GM19193 (cell line): ENCODE results near the gene MYO7A.

Source experiments
- POLR2A ChIP-seq: IDR thresholded peaks from 4 replicates; pipeline ENCODE4 v1.6.1; 2011; ENCODE audit not compliant: insufficient read depth, insufficient read length; ENCODE audit errors: extremely low read depth

Gene MYO7A

DNA sequence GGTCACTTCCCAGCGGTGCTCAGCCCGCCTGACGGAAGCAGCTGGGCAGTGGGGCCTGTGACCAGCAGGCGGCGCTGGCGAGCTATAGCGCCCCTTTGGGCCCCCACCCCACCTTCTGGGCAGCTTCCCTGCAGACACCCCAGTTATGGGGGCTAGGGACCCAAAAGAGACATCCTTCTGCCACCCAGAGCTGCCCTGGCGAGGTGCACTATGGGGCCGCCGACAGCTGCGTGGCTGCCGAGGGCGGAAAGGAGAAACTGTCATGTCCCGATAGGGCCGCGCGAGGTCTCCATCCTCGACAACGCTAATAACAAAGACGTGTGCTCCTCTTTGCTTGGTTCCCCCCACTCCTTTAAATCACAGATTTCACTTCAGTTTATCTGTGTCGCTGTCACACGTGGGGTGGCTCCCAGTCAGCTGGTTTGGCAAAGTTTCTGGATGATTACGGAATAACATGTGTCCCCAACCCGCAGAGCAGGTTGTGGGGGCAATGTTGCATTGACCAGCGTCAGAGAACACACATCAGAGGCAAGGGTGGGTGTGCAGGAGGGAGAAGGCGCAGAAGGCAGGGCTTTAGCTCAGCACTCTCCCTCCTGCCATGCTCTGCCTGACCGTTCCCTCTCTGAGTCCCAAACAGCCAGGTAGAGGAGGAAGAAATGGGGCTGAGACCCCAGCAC is 673 bp upstream of the MYO7A start:
- TF ChIP-seq POLR2A: no peak

DNA sequence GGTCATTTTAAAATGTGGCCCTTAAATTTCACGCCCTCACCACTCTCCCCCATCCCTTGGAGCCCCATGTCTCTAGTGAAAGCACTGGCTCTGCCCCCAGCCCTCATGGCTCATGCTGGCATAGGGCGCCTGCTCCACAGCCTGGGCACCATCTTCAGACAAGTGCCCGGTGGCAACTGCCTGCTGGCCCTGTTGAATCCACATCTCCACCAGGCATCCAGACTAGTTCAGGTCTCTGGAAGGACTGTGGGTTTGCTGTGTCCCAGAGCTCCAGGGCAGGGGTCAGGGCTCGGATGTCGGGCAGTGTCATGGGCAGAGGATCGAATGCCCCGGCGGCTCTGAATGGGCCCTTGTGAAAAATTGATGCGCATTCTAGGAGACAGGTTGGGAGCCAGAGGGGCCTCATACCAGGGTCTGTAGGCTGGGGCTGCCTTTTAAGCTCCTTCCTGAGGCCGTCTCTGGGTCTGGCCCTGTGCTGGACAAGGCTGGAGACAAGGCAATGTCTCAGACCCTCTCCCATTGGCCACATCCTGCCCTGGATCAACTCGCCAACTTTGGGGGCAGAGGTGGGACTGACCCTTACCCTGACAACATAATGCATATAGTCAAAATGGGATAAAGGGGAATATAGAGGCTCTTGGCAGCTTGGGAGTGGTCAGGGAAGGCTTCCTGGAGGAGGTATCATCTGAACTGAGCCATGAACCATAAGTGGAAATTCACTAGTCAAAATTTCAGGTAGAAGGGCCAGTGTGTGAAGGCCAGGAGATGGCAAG is 1.2 kb downstream of the MYO7A start:
- TF ChIP-seq POLR2A: no peak

DNA sequence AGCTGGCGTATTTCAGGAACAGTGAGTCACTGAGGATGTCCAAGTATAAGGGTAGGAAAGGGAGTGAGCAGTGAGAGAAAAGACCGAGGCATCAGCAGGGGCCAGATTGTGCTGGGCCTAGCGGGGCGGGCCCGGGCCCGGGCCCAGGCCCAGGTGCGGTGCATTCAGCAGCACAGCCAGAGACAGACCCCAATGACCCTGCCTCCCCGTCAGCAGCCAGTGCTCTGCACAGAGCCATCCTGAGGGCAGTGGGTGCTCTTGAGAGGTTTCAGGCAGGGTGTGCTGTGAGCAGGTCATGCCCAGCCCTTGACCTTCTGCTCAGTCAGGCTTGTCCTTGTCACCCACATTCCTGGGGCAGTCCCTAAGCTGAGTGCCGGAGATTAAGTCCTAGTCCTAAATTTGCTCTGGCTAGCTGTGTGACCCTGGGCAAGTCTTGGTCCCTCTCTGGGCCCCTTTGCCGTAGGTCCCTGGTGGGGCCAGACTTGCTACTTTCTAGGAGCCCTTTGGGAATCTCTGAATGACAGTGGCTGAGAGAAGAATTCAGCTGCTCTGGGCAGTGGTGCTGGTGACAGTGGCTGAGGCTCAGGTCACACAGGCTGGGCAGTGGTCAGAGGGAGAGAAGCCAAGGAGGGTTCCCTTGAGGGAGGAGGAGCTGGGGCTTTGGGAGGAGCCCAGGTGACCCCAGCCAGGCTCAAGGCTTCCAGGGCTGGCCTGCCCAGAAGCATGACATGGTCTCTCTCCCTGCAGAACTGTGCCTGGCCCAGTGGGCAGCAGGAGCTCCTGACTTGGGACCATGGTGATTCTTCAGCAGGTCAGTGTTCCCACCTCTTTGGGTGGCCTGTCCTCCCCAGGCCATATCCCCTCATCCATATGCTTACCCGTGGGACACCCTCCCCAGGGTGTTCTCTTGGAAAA is 2.1 kb downstream of the MYO7A start:
- no peak for TF ChIP-seq POLR2A

DNA sequence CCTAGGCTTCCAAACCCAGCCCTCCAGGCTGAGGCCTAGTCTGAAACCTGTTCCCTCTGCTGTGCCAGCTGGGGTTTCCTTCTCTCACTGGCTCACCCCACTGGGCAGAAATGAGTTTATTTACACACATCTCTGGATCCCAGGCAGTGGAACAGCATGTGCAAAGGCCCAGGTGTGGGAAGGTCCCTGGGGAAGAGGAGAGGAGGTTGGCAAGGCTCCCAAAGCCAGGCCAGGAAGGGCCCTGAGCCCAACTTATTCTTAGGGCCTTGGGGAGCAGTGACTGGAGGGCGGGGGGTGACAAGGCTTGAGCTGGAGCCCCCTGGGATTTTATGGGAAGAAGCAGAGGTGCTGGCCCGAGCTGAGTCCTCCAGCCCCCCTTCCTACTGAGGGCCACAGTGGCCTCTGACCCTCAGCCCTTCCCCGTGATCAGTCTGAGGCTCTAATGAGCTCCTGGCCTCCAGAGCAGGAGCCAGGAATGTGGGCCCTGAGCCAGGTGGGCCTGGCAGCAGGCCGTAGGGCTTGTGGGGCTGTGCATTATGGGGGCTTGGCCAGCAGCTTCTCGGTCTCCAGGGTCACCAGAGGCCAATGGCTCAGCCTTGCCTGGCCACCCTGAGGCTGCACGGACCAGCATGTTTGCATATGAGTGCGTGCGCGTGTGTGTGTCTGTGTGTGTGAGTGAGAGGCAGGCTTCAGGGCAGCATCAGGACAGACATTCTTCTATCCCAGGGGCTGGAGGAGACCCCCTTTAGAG is 2.9 kb downstream of the MYO7A start:
- TF ChIP-seq POLR2A: no peak

DNA sequence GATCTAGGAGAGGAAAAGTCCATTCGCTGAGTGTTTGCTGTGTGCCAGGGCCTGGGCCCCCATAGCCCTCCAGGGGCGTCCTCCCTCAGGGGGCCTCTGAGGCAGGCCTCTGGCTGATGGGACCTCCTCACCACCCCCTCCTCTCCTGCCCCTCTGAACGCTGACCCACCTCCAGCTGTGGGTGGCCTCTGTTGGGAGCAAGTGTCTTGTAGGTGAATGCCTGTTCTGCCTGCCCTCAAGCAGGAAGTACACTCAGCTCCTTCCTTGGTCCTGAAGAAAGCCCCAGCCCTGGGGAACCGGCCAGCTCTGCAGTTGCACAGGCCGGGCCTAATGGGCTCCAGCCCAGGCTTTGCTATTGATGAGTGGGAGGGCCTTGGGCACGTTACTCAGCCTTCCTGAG is 3.5 kb downstream of the MYO7A start:
- no peak for TF ChIP-seq POLR2A

DNA sequence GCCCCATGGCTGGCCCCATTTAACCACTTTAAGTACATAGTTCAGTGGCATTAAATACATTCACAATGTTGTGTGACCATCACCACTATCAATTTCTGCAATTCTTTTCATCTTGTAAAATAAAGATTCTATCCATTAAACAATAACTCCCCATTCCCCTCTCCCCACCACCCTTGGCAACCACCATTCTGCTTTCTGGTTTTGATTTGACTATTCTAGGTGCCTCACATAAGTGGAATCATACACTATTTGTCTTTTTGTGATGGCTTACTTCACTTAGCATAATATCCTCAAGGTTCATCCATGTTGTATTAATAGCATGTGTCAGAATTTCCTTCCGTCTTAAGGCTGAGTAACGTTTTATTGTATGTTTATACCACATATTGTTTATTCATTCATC is 7.0 kb downstream of the MYO7A start:
- TF ChIP-seq POLR2A: no peak

DNA sequence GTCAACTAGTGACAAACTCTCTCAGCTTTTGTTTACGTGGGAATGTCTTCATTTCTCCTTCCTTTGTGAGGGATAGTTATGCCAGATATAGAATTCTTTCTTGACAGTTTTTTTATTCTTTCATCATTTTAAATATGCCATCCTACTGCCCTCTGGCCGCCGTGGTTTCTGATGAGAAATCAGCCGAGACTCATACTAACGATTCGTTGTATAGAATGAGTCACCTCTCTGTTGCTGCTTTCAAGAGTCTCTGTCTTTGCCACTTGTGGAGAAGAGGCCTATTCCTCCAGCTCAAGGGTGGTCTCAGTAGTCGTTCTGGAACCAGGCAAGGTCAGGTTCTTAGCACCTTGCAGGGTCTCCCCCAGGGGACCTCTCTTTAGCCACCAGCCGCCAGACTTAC is 8.0 kb downstream of the MYO7A start:
- TF ChIP-seq POLR2A: no peak

DNA sequence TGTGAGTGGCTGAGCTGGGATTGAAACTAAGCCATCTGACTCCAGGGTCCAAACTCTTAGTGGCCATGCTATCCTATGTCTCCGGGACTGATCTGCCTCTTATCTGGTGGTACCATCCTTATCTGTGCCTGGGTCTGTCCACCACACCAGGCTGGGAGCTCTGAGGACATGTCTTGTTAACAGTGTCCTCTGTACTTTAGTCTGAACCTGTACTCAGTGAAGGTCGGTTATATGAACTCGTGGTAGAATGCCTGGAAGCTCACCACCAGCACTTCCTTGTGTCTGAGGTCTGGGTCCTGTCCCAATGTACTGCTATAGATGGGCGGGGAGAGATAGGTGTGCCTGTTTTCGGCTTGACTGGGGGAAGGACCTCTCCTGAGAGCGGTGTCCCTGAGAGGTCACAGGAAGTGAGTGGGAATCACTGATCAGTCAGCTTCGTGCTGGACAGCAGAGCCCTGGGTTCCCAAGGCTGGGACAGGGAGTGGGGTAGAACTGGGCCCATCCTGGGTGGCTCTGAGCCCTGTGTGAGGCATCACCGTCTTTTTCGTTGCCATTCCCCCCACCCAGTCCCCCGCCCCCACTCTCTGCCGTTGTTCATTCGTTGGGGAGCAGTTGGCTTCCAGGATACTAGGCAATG is 8.9 kb downstream of the MYO7A start:
- no peak for TF ChIP-seq POLR2A

DNA sequence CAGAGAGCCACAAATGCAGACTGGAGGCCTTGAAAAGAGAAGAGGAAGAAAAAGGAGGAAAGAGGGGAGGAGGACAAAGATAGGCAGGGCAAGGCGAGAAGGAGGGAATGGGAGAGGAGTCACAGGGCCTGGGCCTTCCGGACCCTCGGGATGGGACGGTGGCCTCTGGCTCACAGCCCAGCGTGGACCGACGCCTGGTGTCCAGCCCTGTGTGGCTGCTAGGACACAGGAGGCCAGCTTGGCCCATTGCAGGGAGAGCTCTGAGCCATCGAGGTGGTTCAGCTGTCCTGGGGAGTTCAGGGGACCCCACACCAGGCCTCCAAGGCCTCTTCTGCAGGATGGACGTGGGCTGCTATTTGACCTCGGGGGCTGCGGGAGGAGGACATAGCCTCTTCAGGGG is 9.4 kb downstream of the MYO7A start:
- no peak for TF ChIP-seq POLR2A

DNA sequence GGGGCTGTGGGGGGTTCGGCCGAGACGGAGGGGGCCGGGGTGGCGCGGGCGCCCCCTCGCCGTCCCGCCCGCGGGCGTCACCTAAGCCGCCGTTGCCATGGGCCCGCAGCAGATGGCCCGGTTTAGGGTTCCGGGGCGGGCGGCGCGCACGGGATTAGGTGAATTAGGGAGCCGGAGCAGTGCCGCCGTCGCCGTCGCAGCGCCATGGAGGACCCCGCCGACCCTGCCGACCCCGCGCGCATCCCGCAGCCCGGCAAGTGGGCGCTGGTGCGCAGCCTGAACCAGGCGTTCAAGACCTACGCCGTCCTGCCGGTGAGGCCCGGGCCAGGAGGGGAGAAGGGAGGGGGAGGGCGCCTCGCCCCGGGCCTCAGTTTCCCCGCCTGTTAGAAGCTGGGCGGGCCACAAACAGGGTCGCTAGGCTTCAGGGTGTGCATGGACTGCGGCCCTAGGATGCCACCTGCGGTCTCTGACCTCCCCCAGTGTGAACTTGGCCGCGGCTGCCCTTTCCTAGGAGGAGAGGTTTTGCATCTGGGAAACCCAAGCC is 10.1 kb downstream of the MYO7A start:
- TF ChIP-seq POLR2A: no peak

DNA sequence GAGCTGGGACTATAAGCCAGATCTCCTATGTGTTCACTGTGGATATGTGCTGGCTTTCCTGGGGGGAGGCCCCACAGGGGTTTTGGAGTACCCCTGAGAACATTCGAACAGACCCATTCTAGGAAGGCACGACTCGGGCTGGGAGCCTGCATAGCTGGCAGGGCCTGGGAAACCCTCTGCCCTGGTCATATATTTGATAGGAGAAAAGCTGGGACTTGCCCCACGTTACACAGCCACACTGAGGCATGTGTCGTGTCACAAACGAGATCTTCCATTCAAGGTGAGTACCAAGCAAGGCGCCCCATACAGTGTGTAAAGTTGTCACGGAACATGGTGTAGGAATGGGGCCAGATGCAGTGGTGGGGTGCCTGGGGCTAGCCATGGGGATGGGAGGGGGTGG is 11.2 kb downstream of the MYO7A start:
- TF ChIP-seq POLR2A: no peak

DNA sequence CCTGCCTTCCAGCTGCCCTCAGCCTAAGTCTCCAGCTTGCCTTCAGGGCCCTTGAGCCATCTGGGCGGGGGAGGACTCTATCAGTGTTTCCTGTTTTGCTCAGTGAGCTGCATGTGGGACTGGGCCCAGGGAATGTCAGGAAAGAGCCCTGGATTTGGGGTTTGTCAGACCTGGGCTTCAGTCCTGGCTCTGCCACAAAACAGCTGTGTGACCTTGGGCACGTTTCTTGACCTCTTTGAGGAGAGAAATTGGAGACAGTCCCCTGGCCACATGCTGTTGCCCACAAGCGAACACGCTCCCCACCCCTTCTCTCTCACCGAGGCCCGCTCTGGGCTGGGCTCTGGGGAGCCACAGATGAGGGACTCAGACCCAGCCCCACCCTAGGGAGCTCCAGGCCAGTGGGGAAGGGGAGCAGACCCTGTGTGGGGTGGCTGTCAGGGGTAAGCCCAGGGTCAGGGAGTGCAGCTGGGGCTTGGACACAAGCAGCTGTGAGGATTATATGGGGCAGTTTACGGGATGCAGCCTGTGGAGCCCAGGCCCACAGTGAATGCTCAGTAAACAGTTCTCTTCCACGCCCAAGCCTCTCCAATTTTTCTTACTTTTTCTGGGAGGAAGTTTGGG is 12.3 kb downstream of the MYO7A start:
- no peak for TF ChIP-seq POLR2A

DNA sequence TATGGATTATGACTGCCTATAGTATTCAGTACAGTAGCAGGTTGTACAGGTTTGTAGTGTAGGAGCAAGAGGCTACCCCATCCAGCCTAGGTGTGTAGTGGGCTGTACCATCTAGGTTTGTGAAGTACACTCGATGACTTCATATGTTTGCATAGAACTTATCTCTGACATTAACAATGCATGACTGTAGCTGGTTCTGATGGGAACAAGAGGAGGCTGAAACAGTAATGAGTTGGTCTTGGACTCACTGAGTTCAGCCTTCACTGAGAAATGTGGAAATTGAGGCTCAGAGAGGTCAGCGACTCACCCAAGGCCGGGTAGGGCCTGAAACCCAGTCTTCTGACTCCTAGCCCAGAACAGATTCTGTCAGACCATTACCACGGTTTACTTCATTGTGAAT is 13.0 kb downstream of the MYO7A start:
- TF ChIP-seq POLR2A: no peak

DNA sequence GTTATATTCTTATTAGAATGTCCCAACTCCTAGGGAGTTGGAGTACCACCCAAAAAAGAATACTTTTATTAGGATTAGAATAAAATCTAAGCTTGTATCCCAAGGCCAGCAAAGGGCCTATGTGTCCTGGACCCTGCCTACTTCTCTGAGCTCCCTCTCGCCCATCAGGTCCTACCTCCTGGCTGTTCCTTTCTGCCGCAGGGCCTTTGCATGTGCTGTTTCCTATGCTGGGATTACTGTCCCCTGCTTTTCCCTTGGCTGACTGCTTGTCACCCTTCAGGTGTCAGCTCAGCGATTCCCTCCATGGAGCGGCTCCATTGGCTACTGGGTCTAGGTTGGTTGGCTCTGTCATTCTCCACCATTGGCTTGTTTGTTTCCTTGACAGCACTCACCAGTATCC is 13.4 kb downstream of the MYO7A start:
- TF ChIP-seq POLR2A: no peak
